MM.1S (cell line): ENCODE measurements around the gene WIPF3.

Source experiments
- DNase-seq: peaks from one replicate; pipeline ENCODE4 v3.0.0-alpha.2; 2015
- H2AFZ ChIP-seq: fragments of 300-600 bp; sonication (generic); 2 replicates; pipeline ENCODE4 v1.6.0; 2016; ENCODE audit warnings: antibody characterized with exemption, low read length
- H3F3A ChIP-seq: fragments of 300-600 bp; sonication (generic); 2 replicates; pipeline ENCODE4 v1.6.1; 2016; ENCODE audit warnings: mild to moderate bottlenecking, antibody characterized with exemption, low read length, moderate library complexity, mixed read lengths; ENCODE audit not compliant: insufficient read depth
- H3K27ac ChIP-seq: fragments of 300-600 bp; sonication (generic); 2 replicates; pipeline ENCODE4 v1.5.1; 2016; ENCODE audit warnings: mild to moderate bottlenecking, low read length
- H3K27me3 ChIP-seq: fragments of 300-600 bp; sonication (generic); replicated peaks from 2 replicates; pipeline ENCODE4 v1.6.0; 2016; ENCODE audit warnings: low read length; ENCODE audit not compliant: insufficient read depth
- H3K36me3 ChIP-seq: fragments of 300-600 bp; sonication (generic); replicated peaks from 2 replicates; pipeline ENCODE4 v1.6.1; 2016; ENCODE audit warnings: mild to moderate bottlenecking, low read length, mixed read lengths; ENCODE audit not compliant: insufficient read depth
- H3K4me1 ChIP-seq: fragments of 300-600 bp; sonication (generic); 2 replicates; pipeline ENCODE4 v1.6.1; 2016; ENCODE audit warnings: low read length, mixed read lengths
- H3K4me2 ChIP-seq: fragments of 300-600 bp; sonication (generic); 2 replicates; pipeline ENCODE4 v1.6.0; 2016; ENCODE audit warnings: low read depth, low read length
- H3K4me3 ChIP-seq: fragments of 300-600 bp; sonication (generic); 2 replicates; pipeline ENCODE4 v1.5.1; 2016; ENCODE audit warnings: low read length, mixed read lengths
- H3K79me2 ChIP-seq: fragments of 300-600 bp; sonication (generic); 2 replicates; pipeline ENCODE4 v1.6.1; 2016; ENCODE audit warnings: mixed run types, low read length, mixed read lengths
- H3K9ac ChIP-seq: fragments of 300-600 bp; sonication (generic); 2 replicates; pipeline ENCODE4 v1.6.1; 2016; ENCODE audit warnings: low read length, mixed read lengths
- H3K9me2 ChIP-seq: fragments of 300-600 bp; sonication (generic); replicated peaks from 2 replicates; pipeline ENCODE4 v1.6.1; 2016; ENCODE audit warnings: mild to moderate bottlenecking, low read length, mixed read lengths; ENCODE audit not compliant: insufficient read depth
- H3K9me3 ChIP-seq: fragments of 300-600 bp; sonication (generic); replicated peaks from 2 replicates; pipeline ENCODE4 v1.6.1; 2016; ENCODE audit warnings: mild to moderate bottlenecking, low read length, mixed read lengths; ENCODE audit not compliant: insufficient read depth
- H4K20me1 ChIP-seq: fragments of 300-600 bp; sonication (generic); 2 replicates; pipeline ENCODE4 v1.6.1; 2016; ENCODE audit warnings: mild to moderate bottlenecking, low read length, moderate library complexity, mixed read lengths; ENCODE audit not compliant: insufficient read depth
- CTCF ChIP-seq: fragments of 300-600 bp; sonication (generic); IDR thresholded peaks from 2 replicates; pipeline ENCODE4 v1.5.1; 2016; ENCODE audit warnings: antibody characterized with exemption, low read length, mixed read lengths
- EZH2 ChIP-seq: fragments of 300-600 bp; sonication (generic); optimal IDR thresholded peaks from 2 replicates; pipeline ENCODE3; 2017; ENCODE audit warnings: low read depth, mild to moderate bottlenecking, antibody characterized with exemption, low read length, mixed read lengths
- EZH2phosphoT487 ChIP-seq: fragments of 300-600 bp; sonication (generic); IDR thresholded peaks from 2 replicates; pipeline ENCODE4 v1.6.1; 2018; ENCODE audit warnings: antibody characterized with exemption, low read length

WIPF3 gene

GRCh38 chr7:29891766-29892165 lies 85.5 kb downstream of the WIPF3 start:
- Histone ChIP-seq H3K9me2 (no peaks in the 10 kb centered on the region), H3K4me3 (no peak overlapping the region), H3K9me3 (no peaks in the 10 kb centered on the region), H3K4me1 (no peaks in the 10 kb centered on the region), H4K20me1 (no peaks in the 10 kb centered on the region), H3F3A (no peaks in the 10 kb centered on the region), H3K9ac (no peak overlapping the region), H3K4me2 (no peak overlapping the region), H3K27me3 (no peaks in the 10 kb centered on the region), H3K79me2 (no peaks in the 10 kb centered on the region), H3K27ac (no peak overlapping the region), H3K36me3 (no peaks in the 10 kb centered on the region), H2AFZ (no peak overlapping the region)
- no peak for DNase-seq
- TF ChIP-seq EZH2phosphoT487 (no peak), EZH2 (no peak), CTCF (no peak)

- Histone ChIP-seq H3K9me3 (no peaks in the 10 kb centered on the region), H2AFZ (no peak overlapping the region), H3K27ac (no peak overlapping the region), H3K9me2 (no peaks in the 10 kb centered on the region), H3K4me3 (no peak overlapping the region), H3K4me1 (no peaks in the 10 kb centered on the region), H3K9ac (no peak overlapping the region), H3K79me2 (no peaks in the 10 kb centered on the region), H3K27me3 (no peaks in the 10 kb centered on the region), H3K4me2 (no peak overlapping the region), H4K20me1 (no peaks in the 10 kb centered on the region), H3K36me3 (no peaks in the 10 kb centered on the region), H3F3A (no peaks in the 10 kb centered on the region)
- DNase-seq, result no peak
- TF ChIP-seq CTCF (no peak), EZH2phosphoT487 (no peak), EZH2 (no peak)
Measured at GRCh38 chr7:29892231-29892630, 85.9 kb downstream of the WIPF3 start.

- no peaks in the 10 kb centered on the region for H3F3A ChIP-seq
- TF ChIP-seq EZH2 (no peak), EZH2phosphoT487 (no peak), CTCF (no peak)
- no peak overlapping the region for H3K4me3 ChIP-seq
- H3K9me2 ChIP-seq, result no peaks in the 10 kb centered on the region
- H3K4me2 ChIP-seq, result no peak overlapping the region
- no peak for DNase-seq
- H3K27ac ChIP-seq, result no peak overlapping the region
- no peaks in the 10 kb centered on the region for H3K27me3 ChIP-seq
- H3K9ac ChIP-seq, result no peak overlapping the region
- H4K20me1 ChIP-seq, result no peaks in the 10 kb centered on the region
- no peaks in the 10 kb centered on the region for H3K79me2 ChIP-seq
- no peaks in the 10 kb centered on the region for H3K4me1 ChIP-seq
- no peaks in the 10 kb centered on the region for H3K9me3 ChIP-seq
- H3K36me3 ChIP-seq, result no peaks in the 10 kb centered on the region
- no peak overlapping the region for H2AFZ ChIP-seq
Measured at GRCh38 chr7:29893351-29893965, 87.2 kb downstream of the WIPF3 start.
